Stimulated activated CD8-positive, alpha-beta memory T cell treated with anti-CD3 and anti-CD28 coated beads, Interleukin-4, amount 100 ng/mL, for 24 hours (primary cell): ENCODE measurements around the gene PSMD7.
A peak's percentile ranks its signal among the peaks of the same experiment; 100 is the strongest.

Experiments used
- DNase-seq: peaks from one replicate; pipeline ENCODE4 v3.0.0-alpha.2; 2020; ENCODE audit warnings: low read depth

The PSMD7 gene

DNA sequence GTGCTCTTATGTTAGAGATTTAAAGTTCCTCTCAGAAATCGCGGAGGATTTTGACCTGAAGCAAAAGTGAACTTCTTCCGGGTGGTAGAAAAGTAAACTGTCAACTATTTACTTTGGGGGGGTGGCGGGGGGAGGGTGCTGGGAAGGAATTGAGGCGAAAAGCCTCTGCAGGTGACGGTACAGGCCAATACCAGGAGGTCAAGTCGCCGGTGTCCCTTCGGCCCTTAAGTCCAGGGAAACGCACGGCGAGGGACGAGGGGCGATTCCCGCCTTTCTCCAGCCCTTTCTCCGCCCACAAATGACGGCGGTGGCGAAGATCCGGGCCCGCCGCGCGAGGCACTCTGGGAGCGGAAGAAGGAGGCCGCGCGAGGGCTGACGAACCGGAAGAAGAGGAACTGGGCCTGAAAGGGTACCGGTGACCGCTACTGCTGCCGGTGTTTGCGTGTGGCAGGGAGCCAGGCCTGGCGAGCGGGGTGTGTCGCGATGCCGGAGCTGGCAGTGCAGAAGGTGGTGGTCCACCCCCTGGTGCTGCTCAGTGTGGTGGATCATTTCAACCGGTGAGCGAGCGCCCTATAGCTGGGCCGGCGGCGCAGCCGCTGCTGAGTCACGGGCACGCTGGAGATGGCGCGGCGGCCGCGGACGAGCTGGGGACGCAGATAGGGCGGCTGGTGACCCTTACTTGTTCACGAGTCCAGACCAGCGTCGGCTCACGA lies at the start of gene PSMD7:
PSMD7 (plus strand) TSS at position 383 of the 713 bp plus-strand sequence; CDS start at position 484, 101 bp downstream.
- peak; percentile 84 for DNase-seq

DNA sequence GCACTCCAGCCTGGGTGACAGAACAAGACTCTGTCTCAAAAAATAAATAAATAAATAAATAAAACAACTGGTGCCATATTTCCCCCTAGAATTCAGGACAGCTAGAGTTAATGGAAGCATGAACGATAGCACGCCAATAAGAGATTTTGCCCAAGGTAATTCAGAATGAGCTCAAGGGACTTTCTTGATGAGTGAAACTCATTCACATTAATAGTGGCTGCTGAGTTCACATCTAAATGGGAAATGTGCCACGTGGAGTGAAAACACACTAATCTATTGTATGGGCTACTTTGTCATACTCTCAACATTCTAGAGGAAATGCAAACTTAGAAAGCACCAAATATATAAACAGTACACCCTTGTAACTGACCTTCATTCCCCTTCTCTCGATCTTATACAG lies 47.4 kb upstream of the PSMD7 start:
- DNase-seq = no peak

- no peak for DNase-seq
Measured at GRCh38 chr16:74249846-74250245, 46.8 kb upstream of the PSMD7 start.

DNA sequence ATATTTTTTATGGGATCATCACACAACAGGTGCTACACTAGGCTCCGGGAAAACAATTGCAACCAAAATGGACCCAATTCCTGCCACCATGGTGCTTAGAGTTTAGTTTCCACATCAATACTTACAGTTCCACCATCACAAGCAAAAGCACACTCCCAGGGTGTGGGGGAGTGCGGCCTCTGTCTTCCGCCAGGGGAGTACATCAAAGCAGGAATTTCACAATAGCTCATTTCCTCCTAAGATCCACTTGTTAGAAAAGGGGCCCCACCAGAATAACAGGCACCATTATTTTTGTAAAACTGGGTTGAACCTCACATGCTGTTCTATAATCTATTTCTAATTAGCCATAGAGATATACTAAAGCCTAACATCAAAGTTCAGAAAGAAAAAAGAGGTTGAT lies 44.3 kb upstream of the PSMD7 start:
- no peak for DNase-seq

DNA sequence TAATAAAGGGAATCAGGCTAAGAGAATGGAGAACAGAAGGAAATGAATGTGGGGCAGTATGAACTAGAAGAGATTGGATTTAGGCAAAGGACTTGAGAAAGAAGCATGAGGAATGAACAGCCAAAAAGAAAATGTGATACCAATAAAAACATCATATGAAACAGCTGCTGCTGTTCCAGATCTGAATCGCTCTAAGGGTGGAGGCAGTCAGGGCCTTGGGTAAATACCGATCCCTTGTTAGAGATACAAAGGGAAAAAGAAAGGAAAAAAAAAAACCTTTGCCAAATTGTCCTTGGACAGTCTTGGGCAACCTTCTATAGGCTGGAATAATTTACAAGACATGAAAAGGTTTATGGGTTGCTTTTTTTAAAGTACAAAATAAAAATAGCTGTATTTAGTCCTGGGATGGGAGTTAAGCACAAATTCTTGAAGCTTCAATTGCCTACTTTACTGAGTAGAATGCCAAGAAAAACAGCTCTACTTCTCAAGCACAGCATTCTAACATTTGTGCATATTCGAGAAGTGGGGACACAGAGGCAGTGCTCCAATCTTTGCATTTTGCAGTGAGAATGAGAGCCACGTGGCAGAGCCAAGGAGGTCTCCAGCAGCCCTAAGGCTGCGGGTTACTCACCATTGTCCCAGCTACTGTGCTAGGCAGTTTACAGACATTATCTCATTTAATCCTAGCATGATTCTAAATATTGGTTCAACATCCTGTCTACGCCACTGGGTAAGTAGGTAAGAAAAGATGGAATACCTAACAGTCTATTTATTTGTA lies 43.3 kb upstream of the PSMD7 start:
- no peak for DNase-seq

GRCh38 chr16:74257061-74257460 lies 39.6 kb upstream of the PSMD7 start:
- no peak for DNase-seq

- no peak for DNase-seq
Measured at GRCh38 chr16:74261068-74261467, 35.5 kb upstream of the PSMD7 start.

- DNase-seq = no peak
Measured at GRCh38 chr16:74264811-74265210, 31.8 kb upstream of the PSMD7 start.

GRCh38 chr16:74268372-74268782 lies 28.2 kb upstream of the PSMD7 start:
- DNase-seq = no peak

DNA sequence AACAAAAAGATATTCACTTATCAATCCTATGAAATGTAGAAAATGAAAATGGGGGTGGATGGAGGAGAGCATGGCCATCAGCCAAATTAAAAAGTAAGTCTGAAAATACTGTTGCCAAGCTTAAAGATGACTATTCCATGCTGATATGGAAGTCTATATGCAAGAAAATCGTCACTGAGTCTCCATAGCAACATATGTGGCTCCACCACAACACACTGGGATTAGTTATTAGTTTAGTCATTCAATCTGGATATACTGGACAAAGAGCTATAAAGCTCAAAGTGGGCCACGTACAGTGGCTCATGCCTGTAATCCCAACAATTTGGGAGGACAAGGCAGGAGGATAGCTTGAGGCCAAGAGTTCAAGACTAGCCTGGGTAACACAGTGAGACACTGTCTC lies 24.7 kb upstream of the PSMD7 start:
- no peak for DNase-seq

- DNase-seq = no peak
Measured at GRCh38 chr16:74275031-74275636, 21.5 kb upstream of the PSMD7 start.

DNA sequence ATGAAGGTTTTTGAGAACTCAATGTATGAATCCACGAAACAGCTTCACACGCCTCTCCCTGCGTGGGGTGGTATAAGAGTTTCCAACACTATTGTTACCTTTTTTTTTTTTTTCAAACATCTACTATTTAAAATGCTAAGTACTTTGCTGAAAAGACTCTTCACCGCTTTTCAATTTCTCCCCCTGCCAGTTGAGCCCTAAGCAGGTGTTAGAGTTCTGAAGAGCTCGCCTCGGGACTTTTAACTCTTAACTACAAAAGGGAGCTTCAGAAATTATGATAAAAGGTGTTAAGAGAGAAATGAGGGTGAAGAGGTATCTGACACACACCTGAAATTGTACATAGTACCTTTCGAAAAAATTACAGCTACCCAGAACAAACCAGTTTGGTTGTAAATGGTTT lies 20.9 kb upstream of the PSMD7 start:
- no peak for DNase-seq

- DNase-seq = no peak
Measured at GRCh38 chr16:74277974-74278373, 18.6 kb upstream of the PSMD7 start.

DNA sequence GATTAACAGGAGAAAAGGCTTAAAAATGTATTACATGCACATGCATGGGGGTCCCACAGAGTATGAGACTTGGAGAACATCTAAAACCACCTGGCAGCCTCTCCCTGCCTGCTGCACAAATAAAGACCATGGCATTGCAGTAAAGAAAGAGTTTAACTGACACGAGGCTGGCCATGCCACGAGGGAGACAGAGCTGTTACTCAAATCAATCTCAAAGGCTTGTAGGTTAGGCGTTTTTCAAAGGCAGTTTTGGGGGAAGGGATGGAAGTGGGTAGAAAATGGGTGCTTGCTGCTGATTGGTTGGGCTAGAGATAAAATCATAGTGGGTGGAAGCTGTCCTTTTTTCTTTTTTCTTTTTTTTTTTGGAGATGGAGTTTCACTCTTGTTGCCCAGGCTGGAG lies 17.3 kb upstream of the PSMD7 start:
- DNase-seq = no peak

GRCh38 chr16:74279805-74280204 lies 16.8 kb upstream of the PSMD7 start:
- DNase-seq = no peak

- DNase-seq = no peak
Measured at GRCh38 chr16:74280448-74280847, 16.2 kb upstream of the PSMD7 start.

DNA sequence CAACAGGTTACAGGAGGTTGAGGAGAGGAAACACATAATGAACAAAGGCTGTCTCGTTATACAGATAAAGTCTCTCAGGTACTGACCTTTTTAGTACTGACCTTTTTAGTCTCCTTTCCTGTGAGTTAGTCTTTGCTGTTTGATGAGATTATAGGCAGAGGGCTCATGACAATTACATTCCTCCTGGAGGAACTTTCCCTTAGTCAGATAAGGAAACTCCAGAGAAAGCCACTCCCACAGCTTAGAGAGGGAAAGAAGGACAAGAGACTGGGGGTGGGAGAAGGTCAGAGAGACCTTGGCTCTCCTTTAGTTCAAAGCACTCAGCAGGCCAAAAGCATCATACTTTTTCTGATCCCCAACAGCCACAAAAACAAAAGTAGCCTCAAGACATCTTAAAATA lies 15.3 kb upstream of the PSMD7 start:
- DNase-seq = no peak

GRCh38 chr16:74283716-74284115 lies 12.9 kb upstream of the PSMD7 start:
- no peak for DNase-seq

GRCh38 chr16:74288065-74288464 lies 8.5 kb upstream of the PSMD7 start:
- DNase-seq = no peak

DNA sequence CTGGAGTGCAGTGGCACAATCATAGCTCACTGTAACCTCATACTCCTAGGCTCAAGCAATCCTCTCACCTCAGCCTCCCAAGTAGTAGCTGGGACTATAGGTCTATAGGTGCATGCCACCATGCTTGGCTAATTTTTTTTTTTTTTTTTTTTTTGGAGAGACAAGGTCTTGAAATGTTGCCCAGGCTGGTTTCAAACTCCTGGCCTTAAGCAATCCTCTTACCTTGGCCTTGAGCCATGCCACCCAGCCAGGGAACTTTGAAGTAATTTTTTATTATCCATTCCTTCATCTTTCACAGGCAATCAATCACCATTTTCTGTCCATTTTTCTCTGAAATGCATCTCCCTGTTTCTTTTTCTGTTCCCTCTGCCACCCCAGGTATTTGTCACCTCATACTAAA lies 6.3 kb upstream of the PSMD7 start:
- DNase-seq = no peak

DNA sequence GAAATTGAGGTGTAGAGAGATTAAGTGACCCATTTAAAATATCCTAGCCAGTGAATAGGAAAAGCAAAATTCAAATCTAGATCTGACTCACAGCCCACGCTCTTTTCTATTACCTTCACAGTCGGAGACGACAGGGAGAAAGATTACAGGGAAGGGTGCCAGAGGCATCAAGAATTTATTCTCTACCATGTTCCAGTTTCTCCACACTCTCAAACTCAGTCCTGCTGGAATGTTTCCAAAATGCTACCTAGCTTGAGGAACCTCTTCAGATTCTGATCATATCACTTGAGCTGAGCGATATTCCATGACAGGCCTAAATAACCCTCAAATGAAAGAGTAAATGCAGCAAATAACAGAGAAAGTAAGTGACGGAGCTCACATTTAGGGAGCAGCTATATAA lies 5.4 kb upstream of the PSMD7 start:
- DNase-seq = no peak

- DNase-seq = no peak
Measured at GRCh38 chr16:74291577-74292208, 4.9 kb upstream of the PSMD7 start.

DNA sequence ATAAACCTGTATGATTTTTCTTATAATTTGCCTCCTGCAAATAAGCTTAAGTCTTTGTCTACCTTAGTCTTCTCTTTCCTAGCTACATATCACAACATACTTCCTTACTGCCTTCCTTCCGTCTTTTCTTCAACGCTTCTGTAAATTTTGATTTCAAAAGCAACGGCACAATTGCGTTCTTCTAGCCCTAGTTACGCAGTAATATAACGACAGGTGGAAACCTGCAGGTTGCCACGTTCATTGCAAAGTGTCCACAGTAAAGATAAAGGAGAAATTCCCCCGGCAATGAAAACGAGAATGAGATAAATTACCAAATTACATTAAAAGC lies 546 bp upstream of the PSMD7 start:
- no peak for DNase-seq
